HepG2 (cell line): ENCODE results near the gene EPHA1. TPM values are rescaled to one million over a fixed set of nuclear protein-coding genes. Genes with fewer than 3 reads are reported as not detected.

ENCODE experiments used
- ATAC-seq: fragments of 200-7000 bp; cut with Tn5 transposase; 3 replicates; pipeline ENCODE4 v1.9.1; 2020; ENCODE audit warnings: mild to moderate bottlenecking, moderate library complexity
- BruUV-seq: library from RNA; stranded (reverse); fragments of 400-500 nt; replicated peaks from 2 replicates; lab custom pipeline; 2021; lab: Mats Ljungman, UMichigan
- CTCF ChIA-PET: fragments of 300-600 bp; formaldehyde crosslinking; extraction: SDS; loops from one replicate; lab custom pipeline; 2021; ENCODE audit warnings: low total read pairs, inconsistent platforms, low intra/inter-chr PET ratio; lab: Yijun Ruan, JAX
- POLR2A ChIA-PET: fragments of 350-600 bp; sonication (Branson Sonifier 250); formaldehyde crosslinking; loops from one replicate; lab custom pipeline; 2020; ENCODE audit warnings: antibody characterized with exemption, inconsistent platforms; lab: Yijun Ruan, JAX
- DNase-seq: peaks from one replicate; pipeline ENCODE4 v3.0.0-alpha.2; 2015; ENCODE audit warnings: low spot score
- FAIRE-seq: peaks from 3 replicates; lab custom pipeline; 2011; peaks lifted over from hg19 to GRCh38; lab: Jason Lieb, UNC
- H2AFZ ChIP-seq: one replicate; pipeline ENCODE4 v1.6.1; 2011; ENCODE audit warnings: low read length, inconsistent platforms
- H3K27ac ChIP-seq: fragments of 300-600 bp; 3 replicates; pipeline ENCODE4 v1.8.0; 2011; ENCODE audit warnings: mixed run types, mild to moderate bottlenecking, mixed read lengths, low read length, inconsistent platforms; ENCODE audit not compliant: insufficient read depth; ENCODE audit errors: extremely low read length
- H3K27me3 ChIP-seq, 2 experiments: fragments of 200-600 bp in 1 of 2; 2 replicates in 1 of 2; 3 replicates in 1 of 2; pipeline versions ENCODE4 v1.6.0 to v1.8.0; 2011; ENCODE audit warnings: low read length in 2 of 2, mild to moderate bottlenecking in 2 of 2, moderate library complexity in 2 of 2, inconsistent platforms in 1 of 2; ENCODE audit not compliant: insufficient read depth in 2 of 2, control insufficient read depth in 1 of 2
- H3K36me3 ChIP-seq, 2 experiments: fragments of 200-600 bp in 1 of 2; replicated peaks in 1 of 2; 2 replicates in 1 of 2; 3 replicates in 1 of 2; pipeline versions ENCODE4 v1.5.1 to v1.8.0; 2011; ENCODE audit warnings: low read length in 2 of 2, inconsistent platforms in 1 of 2; ENCODE audit not compliant: insufficient read depth in 2 of 2, control insufficient read depth in 1 of 2
- H3K4me1 ChIP-seq: 2 replicates; pipeline ENCODE4 v1.5.1; 2012; ENCODE audit warnings: low read length, inconsistent platforms; ENCODE audit not compliant: insufficient read depth
- H3K4me2 ChIP-seq: 2 replicates; pipeline ENCODE4 v1.6.0; 2011; ENCODE audit warnings: low read depth, low read length, inconsistent platforms
- H3K4me3 ChIP-seq, 3 experiments: fragments of 200-600 bp in 1 of 3; sonication (generic), shearing (Covaris generic) in 1 of 3; replicated peaks in 1 of 3; 2 replicates each; pipeline ENCODE4 v1.5.1; 2011 to 2016; ENCODE audit warnings: low read length in 3 of 3, inconsistent platforms in 2 of 3, low read depth in 2 of 3, mild to moderate bottlenecking in 2 of 3, control low read depth in 1 of 3, mixed read lengths in 1 of 3; ENCODE audit not compliant: insufficient read depth in 1 of 3
- H3K79me2 ChIP-seq: one replicate; pipeline ENCODE4 v1.6.1; 2011; ENCODE audit warnings: low read length, inconsistent platforms; ENCODE audit not compliant: insufficient read depth
- H3K9ac ChIP-seq: 2 replicates; pipeline ENCODE4 v1.6.0; 2011; ENCODE audit warnings: mild to moderate bottlenecking, low read depth, low read length, inconsistent platforms; ENCODE audit not compliant: insufficient read depth
- H3K9me3 ChIP-seq: 2 replicates; pipeline ENCODE4 v1.5.1; 2012; ENCODE audit warnings: mild to moderate bottlenecking, low read length
- H4K20me1 ChIP-seq: 2 replicates; pipeline ENCODE4 v1.6.0; 2011; ENCODE audit warnings: inconsistent platforms, mild to moderate bottlenecking, low read length, moderate library complexity; ENCODE audit not compliant: insufficient read depth
- ATRX ChIP-seq: sonication (generic); formaldehyde crosslinking; IDR thresholded peaks from 2 replicates; pipeline ENCODE4 v1.4.0; 2020; ENCODE audit warnings: missing genetic modification reagents, borderline replicate concordance
- FOSL2 ChIP-seq: sonication (generic); formaldehyde crosslinking; IDR thresholded peaks from 2 replicates; pipeline ENCODE4 v1.4.0; 2020; ENCODE audit warnings: missing genetic modification reagents
- FOXM1 ChIP-seq: sonication (generic); formaldehyde crosslinking; IDR thresholded peaks from 2 replicates; pipeline ENCODE4 v1.5.0; 2020; ENCODE audit warnings: missing genetic modification reagents
- HNF4G ChIP-seq, 2 experiments: sonication (generic) in 1 of 2; formaldehyde crosslinking in 1 of 2; IDR thresholded peaks; 2 replicates each; pipeline versions ENCODE4 v1.4.0 to v1.6.1; 2011 to 2020; ENCODE audit warnings: borderline replicate concordance in 2 of 2, low read depth in 2 of 2, mild to moderate bottlenecking in 2 of 2, low read length in 1 of 2, missing genetic modification reagents in 1 of 2, moderate library complexity in 1 of 2
- JDP2 ChIP-seq: sonication (generic); formaldehyde crosslinking; IDR thresholded peaks from 2 replicates; pipeline ENCODE4 v1.8.1; 2022; ENCODE audit warnings: missing genetic modification reagents, borderline replicate concordance
- ONECUT2 ChIP-seq: sonication (generic); formaldehyde crosslinking; IDR thresholded peaks from 2 replicates; pipeline ENCODE4 v1.4.0; 2020; ENCODE audit warnings: missing genetic modification reagents
- RBAK ChIP-seq: sonication (generic); formaldehyde crosslinking; IDR thresholded peaks from 2 replicates; pipeline ENCODE4 v1.5.1; 2020; ENCODE audit warnings: mild to moderate bottlenecking, missing genetic modification reagents
- SP4 ChIP-seq: sonication (generic); formaldehyde crosslinking; IDR thresholded peaks from 2 replicates; pipeline ENCODE4 v1.8.1; 2023; ENCODE audit warnings: mild to moderate bottlenecking, missing genetic modification reagents
- TAF15 ChIP-seq: fragments of 200-400 bp; formaldehyde crosslinking; IDR thresholded peaks from one replicate; pipeline ENCODE4 v1.6.1; 2018; ENCODE audit warnings: mild to moderate bottlenecking, low read depth, low read length; ENCODE audit not compliant: poor library complexity, severe bottlenecking
- ZFP82 ChIP-seq: sonication (generic); formaldehyde crosslinking; IDR thresholded peaks from 2 replicates; pipeline ENCODE4 v1.5.1; 2020; ENCODE audit warnings: mild to moderate bottlenecking, missing genetic modification reagents, borderline replicate concordance
- ZNF10 ChIP-seq: sonication (generic); formaldehyde crosslinking; IDR thresholded peaks from 2 replicates; pipeline ENCODE4 v1.4.0; 2020; ENCODE audit warnings: mild to moderate bottlenecking, low read depth, missing genetic modification reagents, borderline replicate concordance
- ZNF660 ChIP-seq: sonication (generic); formaldehyde crosslinking; IDR thresholded peaks from 2 replicates; pipeline ENCODE4 v1.5.1; 2020; ENCODE audit warnings: mild to moderate bottlenecking, low read depth, missing genetic modification reagents, borderline replicate concordance
- ZNF674 ChIP-seq: sonication (generic); formaldehyde crosslinking; IDR thresholded peaks from 2 replicates; pipeline ENCODE4 v1.5.0; 2020; ENCODE audit warnings: low read depth, mild to moderate bottlenecking, missing genetic modification reagents
- WGBS: methylation state at CpG from one replicate; pipeline ENCODE4 v1.1.6; 2017; ENCODE audit warnings: low lambda C conversion rate; 5-methylcytosine and 5-hydroxymethylcytosine counted together
- in situ Hi-C: cut with HindIII; loops from 2 replicates; pipeline ENCODE4 v1.10.0; 2017; ENCODE audit warnings: low pct_unique_long_range_greater_than_20kb; ENCODE audit not compliant: extremely low pct_ligation_motif_present
- intact Hi-C: fragments of 100-400 bp; cut with micrococcal nuclease; formaldehyde crosslinking; loops from one replicate; pipeline ENCODE4 v1.10.0; 2022; ENCODE audit not compliant: unreplicated experiment
- polyA plus RNA-seq, 8 experiments: library from polyadenylated mRNA; depleted of rRNA in 3 of 8; stranded (reverse) in 7 of 8; unstranded in 1 of 8; fragments of >200 nt; fragmentation: Illumina TruSeq in 4 of 8; extraction: Trizol in 4 of 8; gene quantifications; 2 replicates each; pipeline versions ENCODE4 v1.2.1 to v1.2.3, GENCODE V29; 2011 to 2016; ENCODE audit warnings: low read depth in 4 of 8, missing spikeins in 1 of 8, mixed read lengths in 1 of 8; ENCODE audit not compliant: insufficient read depth in 1 of 8
- total RNA-seq, 5 experiments: library from RNA; depleted of rRNA; stranded (reverse); fragments of >200 nt; fragmentation: Illumina TruSeq; extraction: Trizol; gene quantifications; 2 replicates each; pipeline ENCODE4 v1.2.3, GENCODE V29; 2016; ENCODE audit warnings: low read depth in 1 of 5
- TF ChIP-seq, protein P1 (sequence below): IDR thresholded peaks from 2 replicates; pipeline ENCODE4 v1.6.1; 2018; ENCODE audit warnings: missing genetic modification reagents
- TF ChIP-seq, protein P2 (sequence below), 2 experiments: IDR thresholded peaks; 2 replicates each; pipeline ENCODE4 v1.6.1; 2011 to 2012; ENCODE audit warnings: low read length in 2 of 2, borderline replicate concordance in 1 of 2, low read depth in 1 of 2, mild to moderate bottlenecking in 1 of 2, moderate library complexity in 1 of 2
- TF ChIP-seq, protein P3 (sequence below): sonication (generic); formaldehyde crosslinking; IDR thresholded peaks from 2 replicates; pipeline ENCODE4 v1.4.0; 2020; ENCODE audit warnings: missing genetic modification reagents; ENCODE audit errors: not compliant biosample characterization

The EPHA1 gene
- total and polyA plus RNA-seq, 2 of the 13 experiments (the other 11 are each of a cell fraction or from before 2014, with no cell fraction given): 4.6 to 17.1 TPM

DNA sequence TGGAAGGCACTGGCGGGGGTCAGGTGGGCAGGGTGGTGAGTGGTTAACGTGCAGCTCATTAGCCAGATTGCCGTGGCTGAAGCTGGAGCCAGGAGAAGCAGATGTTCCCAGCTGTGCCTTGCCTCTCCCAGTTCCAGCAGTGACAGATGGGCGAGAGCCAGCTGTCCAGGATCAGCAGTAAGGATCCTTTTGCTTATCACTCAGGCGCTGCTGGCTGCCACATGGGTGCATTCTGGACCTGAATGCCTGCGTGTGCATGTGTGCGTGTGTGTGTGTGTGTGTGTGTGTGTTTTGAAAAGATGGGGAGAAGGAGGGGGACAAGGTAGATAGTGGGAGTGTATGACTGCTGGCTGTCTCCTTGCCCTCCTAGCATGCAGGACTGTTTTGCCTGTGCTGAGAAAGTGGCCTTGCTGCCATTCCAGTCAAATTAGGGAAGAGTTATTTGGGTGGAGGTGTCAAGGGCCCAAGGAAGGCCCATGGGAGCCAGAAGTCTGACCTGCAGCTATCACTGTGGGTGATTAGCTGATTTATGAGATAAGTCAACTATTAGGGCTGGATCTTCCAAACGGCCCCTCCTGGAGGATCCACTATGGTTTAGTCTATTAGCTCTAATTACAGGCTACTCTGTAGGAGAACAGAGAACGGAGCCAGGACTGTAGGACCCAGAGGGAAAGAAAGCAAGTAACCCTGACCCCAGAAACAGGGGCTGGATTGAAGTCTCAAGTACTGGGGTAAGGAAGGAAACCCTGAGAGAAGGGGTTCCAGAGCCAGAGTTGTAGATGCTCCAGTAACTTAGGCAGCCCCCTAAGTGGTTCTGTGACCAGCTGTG lies 3.3 kb downstream of the EPHA1 start:
- no peak for FAIRE-seq
- Histone ChIP-seq H3K27ac (no peak overlapping the region), H2AFZ (no peak overlapping the region), H3K4me3 (no peak overlapping the region), H3K9ac (no peak overlapping the region), H3K36me3 (no peaks in the 10 kb centered on the region), H3K9me3 (no peaks in the 10 kb centered on the region), H3K4me1 (peaks cover 25% of the 10 kb centered on the region), H3K27me3 (no peaks in the 10 kb centered on the region; a peak in 1 of 5 replicates), H3K79me2 (no peaks in the 10 kb centered on the region), H4K20me1 (no peaks in the 10 kb centered on the region), H3K4me2 (no peak overlapping the region)
- CTCF ChIA-PET: no interaction called here
- BruUV-seq: no TSS peak
- no peak for TF ChIP-seq HNF4G (IDR thresholded peaks at IDR 0.05; ENCODE audit: borderline replicate concordance, low read depth, low read length)
- TF ChIP-seq HNF4G (CRISPR knock-in tag; IDR thresholded peaks at IDR 0.05; ENCODE audit: borderline replicate concordance, low read depth): no peak
- no peak for TF ChIP-seq TAF15
- no peak for TF ChIP-seq ATRX
- TF ChIP-seq ZNF660 (CRISPR knock-in tag): no peak
- TF ChIP-seq RBAK (CRISPR knock-in tag): no peak
- no peak for TF ChIP-seq JDP2 (CRISPR knock-in tag)
- no peak for TF ChIP-seq FOXM1 (CRISPR knock-in tag)
- TF ChIP-seq, protein P1, sequence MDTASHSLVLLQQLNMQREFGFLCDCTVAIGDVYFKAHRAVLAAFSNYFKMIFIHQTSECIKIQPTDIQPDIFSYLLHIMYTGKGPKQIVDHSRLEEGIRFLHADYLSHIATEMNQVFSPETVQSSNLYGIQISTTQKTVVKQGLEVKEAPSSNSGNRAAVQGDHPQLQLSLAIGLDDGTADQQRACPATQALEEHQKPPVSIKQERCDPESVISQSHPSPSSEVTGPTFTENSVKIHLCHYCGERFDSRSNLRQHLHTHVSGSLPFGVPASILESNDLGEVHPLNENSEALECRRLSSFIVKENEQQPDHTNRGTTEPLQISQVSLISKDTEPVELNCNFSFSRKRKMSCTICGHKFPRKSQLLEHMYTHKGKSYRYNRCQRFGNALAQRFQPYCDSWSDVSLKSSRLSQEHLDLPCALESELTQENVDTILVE (CRISPR knock-in tag): no peak
- no peak for TF ChIP-seq FOSL2
- TF ChIP-seq, protein P2, sequence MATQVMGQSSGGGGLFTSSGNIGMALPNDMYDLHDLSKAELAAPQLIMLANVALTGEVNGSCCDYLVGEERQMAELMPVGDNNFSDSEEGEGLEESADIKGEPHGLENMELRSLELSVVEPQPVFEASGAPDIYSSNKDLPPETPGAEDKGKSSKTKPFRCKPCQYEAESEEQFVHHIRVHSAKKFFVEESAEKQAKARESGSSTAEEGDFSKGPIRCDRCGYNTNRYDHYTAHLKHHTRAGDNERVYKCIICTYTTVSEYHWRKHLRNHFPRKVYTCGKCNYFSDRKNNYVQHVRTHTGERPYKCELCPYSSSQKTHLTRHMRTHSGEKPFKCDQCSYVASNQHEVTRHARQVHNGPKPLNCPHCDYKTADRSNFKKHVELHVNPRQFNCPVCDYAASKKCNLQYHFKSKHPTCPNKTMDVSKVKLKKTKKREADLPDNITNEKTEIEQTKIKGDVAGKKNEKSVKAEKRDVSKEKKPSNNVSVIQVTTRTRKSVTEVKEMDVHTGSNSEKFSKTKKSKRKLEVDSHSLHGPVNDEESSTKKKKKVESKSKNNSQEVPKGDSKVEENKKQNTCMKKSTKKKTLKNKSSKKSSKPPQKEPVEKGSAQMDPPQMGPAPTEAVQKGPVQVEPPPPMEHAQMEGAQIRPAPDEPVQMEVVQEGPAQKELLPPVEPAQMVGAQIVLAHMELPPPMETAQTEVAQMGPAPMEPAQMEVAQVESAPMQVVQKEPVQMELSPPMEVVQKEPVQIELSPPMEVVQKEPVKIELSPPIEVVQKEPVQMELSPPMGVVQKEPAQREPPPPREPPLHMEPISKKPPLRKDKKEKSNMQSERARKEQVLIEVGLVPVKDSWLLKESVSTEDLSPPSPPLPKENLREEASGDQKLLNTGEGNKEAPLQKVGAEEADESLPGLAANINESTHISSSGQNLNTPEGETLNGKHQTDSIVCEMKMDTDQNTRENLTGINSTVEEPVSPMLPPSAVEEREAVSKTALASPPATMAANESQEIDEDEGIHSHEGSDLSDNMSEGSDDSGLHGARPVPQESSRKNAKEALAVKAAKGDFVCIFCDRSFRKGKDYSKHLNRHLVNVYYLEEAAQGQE (IDR thresholded peaks at IDR 0.05; ENCODE audit: borderline replicate concordance in 1 of 2, low read depth in 1 of 2, low read length in 2 of 2): no peak
- no peak for TF ChIP-seq ZFP82 (CRISPR knock-in tag)
- TF ChIP-seq ZNF10: no peak
- no peak for TF ChIP-seq ZNF674 (CRISPR knock-in tag)
- no peak for TF ChIP-seq ONECUT2 (CRISPR knock-in tag)
- no peak for TF ChIP-seq SP4 (CRISPR knock-in tag)
- TF ChIP-seq, protein P3, sequence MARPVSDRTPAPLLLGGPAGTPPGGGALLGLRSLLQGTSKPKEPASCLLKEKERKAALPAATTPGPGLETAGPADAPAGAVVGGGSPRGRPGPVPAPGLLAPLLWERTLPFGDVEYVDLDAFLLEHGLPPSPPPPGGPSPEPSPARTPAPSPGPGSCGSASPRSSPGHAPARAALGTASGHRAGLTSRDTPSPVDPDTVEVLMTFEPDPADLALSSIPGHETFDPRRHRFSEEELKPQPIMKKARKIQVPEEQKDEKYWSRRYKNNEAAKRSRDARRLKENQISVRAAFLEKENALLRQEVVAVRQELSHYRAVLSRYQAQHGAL: no peak
- intact Hi-C loops (no loop called here), in situ Hi-C loops (no loop called here)
- no peak for ATAC-seq
- POLR2A ChIA-PET: interaction anchor here (2.3 kb wide), 1 partner anchor 10 kb away, joined by 8 read pairs; no protein-coding TSS in a partner anchor
- WGBS: 73% methylated on average over 7 of the region's 9 CpGs
- DNase-seq: no peak
